T-cell (primary cell): ENCODE data around the gene MON1A. TPM values are rescaled to one million over a fixed set of nuclear protein-coding genes. Genes with fewer than 3 reads are reported as not detected.
A peak's percentile ranks its signal among the peaks of the same experiment; 100 is the strongest.

Source experiments
- ATAC-seq, 4 experiments: fragments of 200-7000 bp in 3 of 4; fragments of 150-1000 bp in 1 of 4; cut with Tn5 transposase; replicated peaks in 1 of 4; 1 replicate in 3 of 4; 2 replicates in 1 of 4; pipeline ENCODE4 v1.10.0; 2021; ENCODE audit warnings: moderate library complexity in 3 of 4, mild to moderate bottlenecking in 2 of 4, moderate number of reproducible peaks in 1 of 4
- CTCF ChIA-PET, 2 donors: fragments of 300-600 bp; sonication (Branson Sonifier 250); formaldehyde crosslinking; loops; one replicate each; lab custom pipeline; 2022; ENCODE audit warnings: antibody characterized with exemption in 2 of 2; lab: Charles Lee
- POLR2A ChIA-PET, 2 donors: fragments of 300-600 bp; sonication (Branson Sonifier 250); formaldehyde crosslinking; loops; one replicate each; lab custom pipeline; 2022; ENCODE audit warnings: antibody characterized with exemption in 2 of 2; lab: Charles Lee
- DNase-seq, 35 experiments: peaks; one replicate each; pipeline versions ENCODE4 v3.0.0 to v3.0.0-alpha.2; 2013 to 2023
- H3K27ac ChIP-seq: one replicate; pipeline ENCODE4 v1.5.1; 2013; ENCODE audit warnings: low read length
- H3K27me3 ChIP-seq, 2 experiments: replicated peaks in 1 of 2; 1 replicate in 1 of 2; 2 replicates in 1 of 2; pipeline versions ENCODE4 v1.6.1 to v1.7.0; 2013; ENCODE audit warnings: low read length in 1 of 2, mixed read lengths in 1 of 2; ENCODE audit not compliant: control insufficient read depth in 2 of 2, insufficient read depth in 2 of 2; ENCODE audit errors: extremely low read depth in 1 of 2
- H3K36me3 ChIP-seq, 2 donors: 1 replicate in 1 of 2; 2 replicates in 1 of 2; pipeline versions ENCODE4 v1.6.1 to v1.7.0; 2013; ENCODE audit warnings: low read length in 1 of 2; ENCODE audit not compliant: control insufficient read depth in 2 of 2, insufficient read depth in 1 of 2; ENCODE audit errors: extremely low read depth in 1 of 2
- H3K4me1 ChIP-seq, 2 experiments: 1 replicate in 1 of 2; 2 replicates in 1 of 2; pipeline versions ENCODE4 v1.6.1 to v1.7.0; 2013; ENCODE audit warnings: low read length in 2 of 2, mixed read lengths in 1 of 2; ENCODE audit not compliant: insufficient read depth in 2 of 2, control insufficient read depth in 1 of 2; ENCODE audit errors: extremely low read depth in 1 of 2
- H3K4me3 ChIP-seq, 2 donors: 1 replicate in 1 of 2; 2 replicates in 1 of 2; pipeline versions ENCODE4 v1.5.1 to v1.7.0; 2013; ENCODE audit warnings: mild to moderate bottlenecking in 2 of 2, low read length in 1 of 2, moderate library complexity in 1 of 2; ENCODE audit not compliant: control insufficient read depth in 1 of 2; ENCODE audit errors: extremely low read depth in 1 of 2
- H3K9me3 ChIP-seq: 2 replicates; pipeline ENCODE4 v1.7.0; 2013
- H3K27ac Mint-ChIP-seq, 2 donors: one replicate each; pipeline ENCODE4 v1.8.0; 2020 to 2021; ENCODE audit warnings: mild to moderate bottlenecking in 2 of 2, mixed read lengths in 2 of 2
- H3K27me3 Mint-ChIP-seq, 2 donors: one replicate each; pipeline ENCODE4 v1.8.0; 2021 to 2022; ENCODE audit warnings: mixed read lengths in 2 of 2
- H3K36me3 Mint-ChIP-seq: one replicate; pipeline ENCODE4 v1.8.0; 2021; ENCODE audit warnings: mixed read lengths
- H3K4me1 Mint-ChIP-seq, 3 donors: one replicate each; pipeline ENCODE4 v1.8.0; 2020 to 2022; ENCODE audit warnings: mixed read lengths in 3 of 3, mild to moderate bottlenecking in 1 of 3
- H3K4me3 Mint-ChIP-seq, 3 donors: one replicate each; pipeline ENCODE4 v1.8.0; 2020 to 2022; ENCODE audit warnings: mild to moderate bottlenecking in 3 of 3, mixed read lengths in 3 of 3, moderate library complexity in 3 of 3
- H3K9me3 Mint-ChIP-seq, 3 donors: one replicate each; pipeline ENCODE4 v1.8.0; 2020 to 2022; ENCODE audit warnings: mixed read lengths in 3 of 3
- WGBS: methylation state at CpG from one replicate; pipeline ENCODE4 v1.1.5; 2013; ENCODE audit warnings: missing lambda C conversion rate; ENCODE audit not compliant: insufficient coverage; 5-methylcytosine and 5-hydroxymethylcytosine counted together
- total RNA-seq, 35 experiments: library from RNA in 6 of 35; stranded (reverse) in 6 of 35; fragments of 120-200 nt in 1 of 35; gene quantifications; one replicate each; pipeline versions ENCODE4 v1.2.1 to v1.2.4 and lab custom pipeline; 2013 to 2026

MON1A gene
- total RNA-seq, 5 donors from 2014 or later (not counting 1 experiment from before 2014, with no cell fraction given): 5.4 to 15.0 (median 11.7) TPM

DNA sequence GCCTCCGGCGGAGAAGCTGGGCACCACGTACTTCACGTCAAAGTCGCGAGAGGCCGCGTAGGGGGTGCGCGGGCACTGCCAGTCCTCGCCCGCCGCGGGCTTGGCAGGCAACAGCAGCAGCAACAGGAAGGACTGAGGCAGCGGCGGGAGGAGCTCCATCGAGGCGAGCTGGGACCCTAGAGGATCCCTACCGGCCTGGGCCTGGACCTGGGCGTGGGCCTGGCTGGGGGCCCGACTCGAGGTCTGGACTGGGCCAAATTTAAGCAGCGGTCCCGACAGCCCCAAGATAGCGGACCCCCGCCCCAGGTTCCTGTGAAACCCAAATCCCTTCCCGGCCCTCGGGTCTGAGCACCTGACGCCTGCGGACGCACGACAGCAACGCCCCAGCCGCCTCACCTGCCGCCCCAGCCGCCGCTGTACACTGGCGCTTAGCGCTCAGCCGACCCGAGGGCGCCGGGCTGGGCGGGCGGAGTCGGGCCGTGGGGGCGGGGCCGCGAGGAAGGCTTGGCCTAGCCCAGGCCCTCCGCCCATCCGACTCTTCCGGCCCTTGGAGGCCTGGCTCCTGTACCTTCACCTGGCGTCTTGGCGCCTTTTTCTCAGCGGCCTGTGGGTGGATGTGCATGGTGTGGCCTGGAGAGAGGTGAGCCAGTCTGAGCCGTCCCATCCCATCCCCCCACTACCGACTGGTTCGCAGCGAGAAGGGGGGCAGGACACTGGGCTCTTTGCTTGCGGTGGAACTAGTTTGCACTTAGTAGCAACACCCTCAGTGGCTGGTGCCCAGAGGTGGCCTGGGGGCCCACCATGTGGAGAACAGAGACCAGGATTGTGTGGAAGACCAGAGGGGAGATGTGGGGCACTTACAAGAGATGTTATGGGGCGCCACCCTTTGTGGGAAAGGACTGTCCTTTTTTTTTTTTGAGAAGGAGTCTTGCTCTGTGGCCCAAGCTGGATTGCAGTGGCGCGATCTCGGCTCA is 25.9 kb downstream of the MON1A start, which contains the start of gene MST1R:
MST1R (minus strand) TSS at position 423 of the 974 bp plus-strand sequence; CDS start at position 159, 264 bp downstream.
- ATAC-seq: peak; percentile 98 to 100 (median 98)
- ChIA-PET CTCF (no interaction called here), POLR2A (interaction anchor here in 1 of 2 donors (0.7 kb wide), 1 partner anchor 1481 kb away, joined by 4 read pairs; the partner anchor contains the start of gene MANF)
- WGBS: 42% methylated on average over 52 of the region's 65 CpGs
- Mint-ChIP-seq H3K27me3 (no peaks in the 10 kb centered on the region), H3K4me1 (peaks cover 21 to 36% (median 30%) of the 10 kb centered on the region in 3 donors), H3K9me3 (no peaks in the 10 kb centered on the region), H3K36me3 (no peaks in the 10 kb centered on the region), H3K27ac (peak within 1 kb of the TSS; percentile 84 to 87), H3K4me3 (peak within 1 kb of the TSS; percentile 74 to 80 (median 77))
- DNase-seq: peak; percentile 61 to 90 (median 78)
- peaks cover 13 to 37% of the 10 kb centered on the region in 2 experiments for H3K4me1 ChIP-seq
- peak within 1 kb of the TSS; percentile 38 for H3K27ac ChIP-seq
- H3K4me3 ChIP-seq: peak within 1 kb of the TSS; percentile 41 to 49
- H3K27me3 ChIP-seq: no peaks in the 10 kb centered on the region
- no peaks in the 10 kb centered on the region for H3K9me3 ChIP-seq
- H3K36me3 ChIP-seq: peaks cover 0 to 7% of the 10 kb centered on the region in 2 donors

GRCh38 chr3:49902511-49903345 is 26.9 kb downstream of the MON1A start:
- no peaks in the 10 kb centered on the region for H3K27me3 ChIP-seq
- POLR2A ChIA-PET: no interaction called here
- Mint-ChIP-seq H3K4me3 (peak overlapping the region in 1 of 3 donors; percentile 38), H3K27ac (no peak overlapping the region), H3K4me1 (peaks cover 21 to 36% (median 30%) of the 10 kb centered on the region in 3 donors), H3K9me3 (no peaks in the 10 kb centered on the region), H3K36me3 (no peaks in the 10 kb centered on the region), H3K27me3 (no peaks in the 10 kb centered on the region)
- no peaks in the 10 kb centered on the region for H3K36me3 ChIP-seq
- H3K4me3 ChIP-seq: no peak overlapping the region
- H3K4me1 ChIP-seq: peaks cover 13 to 37% of the 10 kb centered on the region in 2 experiments
- H3K27ac ChIP-seq: no peak overlapping the region
- 97% methylated on average over 40 of the region's 44 CpGs for whole genome bisulfite sequencing
- no peak for ATAC-seq
- CTCF ChIA-PET: no interaction called here
- no peak for DNase-seq
- no peaks in the 10 kb centered on the region for H3K9me3 ChIP-seq

DNA sequence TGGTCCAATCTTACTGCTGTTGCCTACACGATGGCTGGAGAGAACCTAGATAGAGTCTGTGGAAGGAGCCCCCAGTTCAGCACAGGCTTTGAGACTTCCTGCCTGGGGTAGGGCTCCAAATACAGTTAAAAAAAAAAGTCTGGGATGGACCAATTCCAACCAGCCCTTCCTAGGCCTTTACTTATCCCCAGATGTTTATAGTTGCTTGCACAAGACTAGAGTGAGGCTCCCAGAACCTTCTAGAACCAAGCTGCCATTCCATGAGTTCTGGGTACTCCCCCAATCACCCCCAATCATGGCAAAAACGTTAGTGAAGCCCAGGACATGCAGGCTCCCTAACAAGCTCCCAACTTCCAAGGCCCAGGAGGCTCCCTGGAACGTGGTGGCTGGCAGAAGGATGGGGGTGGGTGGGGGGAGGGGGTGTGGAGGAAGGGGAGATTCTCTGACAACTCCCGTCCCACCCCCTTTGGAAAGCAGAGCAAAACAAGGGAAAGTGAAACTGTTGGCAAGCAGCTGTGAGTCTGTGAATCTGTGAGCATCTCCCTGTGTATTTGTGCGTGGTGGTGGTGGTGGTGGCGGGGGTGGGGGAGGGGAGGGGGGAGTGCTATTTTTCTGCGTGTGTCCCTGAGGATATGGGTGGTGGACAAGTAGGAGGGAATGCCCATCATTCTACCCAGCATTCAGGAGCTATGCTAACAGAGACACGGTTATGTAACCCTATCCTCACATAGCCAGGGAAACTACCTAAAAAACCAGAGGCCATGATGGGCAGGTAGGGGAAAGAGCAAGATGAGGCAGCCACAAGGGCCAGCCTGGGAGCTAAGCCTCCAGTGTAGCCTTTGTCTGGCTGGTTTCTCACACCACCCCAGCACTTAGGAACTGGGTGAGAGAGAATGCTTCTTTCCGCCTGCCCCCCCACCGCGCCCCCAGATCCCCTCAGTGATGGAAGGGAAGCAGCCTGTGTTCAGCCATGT is 28.0 kb downstream of the MON1A start:
- H3K4me1 Mint-ChIP-seq: peaks cover 19 to 31% (median 27%) of the 10 kb centered on the region in 3 donors
- ChIA-PET CTCF (interaction anchor here in 1 of 2 donors (0.8 kb wide), 1 partner anchor 63 kb away, joined by 3 read pairs; no protein-coding TSS in a partner anchor), POLR2A (interaction anchor here in 1 of 2 donors (0.5 kb wide), 1 partner anchor 77 kb away, joined by 8 read pairs; no protein-coding TSS in a partner anchor)
- ATAC-seq (no peak), DNase-seq (no peak)
- H3K9me3 Mint-ChIP-seq: no peaks in the 10 kb centered on the region
- Histone ChIP-seq H3K4me1 (peaks cover 12 to 35% of the 10 kb centered on the region in 2 experiments), H3K4me3 (no peak overlapping the region), H3K27ac (no peak overlapping the region), H3K27me3 (no peaks in the 10 kb centered on the region), H3K36me3 (no peaks in the 10 kb centered on the region), H3K9me3 (no peaks in the 10 kb centered on the region)
- no peak overlapping the region for H3K4me3 Mint-ChIP-seq
- no peaks in the 10 kb centered on the region for H3K36me3 Mint-ChIP-seq
- H3K27me3 Mint-ChIP-seq: no peaks in the 10 kb centered on the region
- no CpG with 5 or more reads among the region's 11 CpGs for WGBS
- H3K27ac Mint-ChIP-seq: no peak overlapping the region

- ATAC-seq (no peak), DNase-seq (no peak)
- Mint-ChIP-seq H3K4me3 (no peak overlapping the region), H3K27me3 (no peaks in the 10 kb centered on the region), H3K36me3 (no peaks in the 10 kb centered on the region), H3K4me1 (peaks cover 8 to 21% (median 16%) of the 10 kb centered on the region in 3 donors), H3K9me3 (no peaks in the 10 kb centered on the region), H3K27ac (no peak overlapping the region)
- Histone ChIP-seq H3K4me1 (peaks cover 4 to 25% of the 10 kb centered on the region in 2 experiments), H3K27me3 (no peaks in the 10 kb centered on the region), H3K4me3 (no peak overlapping the region), H3K9me3 (no peaks in the 10 kb centered on the region), H3K36me3 (no peaks in the 10 kb centered on the region), H3K27ac (no peak overlapping the region)
- WGBS: 85% methylated on average over 2 of the region's 8 CpGs
- POLR2A ChIA-PET: no interaction called here
- CTCF ChIA-PET: no interaction called here
Measured at GRCh38 chr3:49900491-49901153, 29.0 kb downstream of the MON1A start.

- Histone ChIP-seq H3K4me1 (peaks cover 3 to 18% of the 10 kb centered on the region in 2 experiments), H3K36me3 (no peaks in the 10 kb centered on the region), H3K4me3 (no peak overlapping the region), H3K9me3 (no peaks in the 10 kb centered on the region), H3K27me3 (no peaks in the 10 kb centered on the region), H3K27ac (no peak overlapping the region)
- Mint-ChIP-seq H3K27ac (no peak overlapping the region), H3K27me3 (no peaks in the 10 kb centered on the region), H3K4me3 (no peak overlapping the region), H3K9me3 (no peaks in the 10 kb centered on the region), H3K36me3 (no peaks in the 10 kb centered on the region), H3K4me1 (peaks cover 5 to 16% (median 13%) of the 10 kb centered on the region in 3 donors)
- ATAC-seq: no peak
- POLR2A ChIA-PET: interaction anchor here in 1 of 2 donors (0.7 kb wide), 1 partner anchor 27 kb away, joined by 8 read pairs; no protein-coding TSS in a partner anchor
- 90% methylated on average over 4 of the region's 5 CpGs for WGBS
- DNase-seq: no peak
- CTCF ChIA-PET: no interaction called here
Measured at GRCh38 chr3:49899815-49900214, 29.8 kb downstream of the MON1A start.
